GM23248 (cell line): ENCODE data around the gene LYPD3. TPM values are rescaled to one million over a fixed set of nuclear protein-coding genes. Genes with fewer than 3 reads are reported as not detected.
A peak's percentile ranks its signal among the peaks of the same experiment; 100 is the strongest.
"Not testable (repeated sequence)": the region's sequence is repeated elsewhere in the genome, so short reads cannot be mapped to it uniquely, and the experiment has no call there.

Source experiments
- DNase-seq: peaks from one replicate; pipeline ENCODE4 v3.0.0-alpha.2; 2015
- H2AFZ ChIP-seq: fragments of 200-600 bp; sonication (generic); 2 replicates; pipeline ENCODE4 v1.6.1; 2016; ENCODE audit warnings: antibody characterized with exemption
- H3F3A ChIP-seq: fragments of 200-600 bp; sonication (generic); 2 replicates; pipeline ENCODE4 v1.6.1; 2016; ENCODE audit warnings: mild to moderate bottlenecking, antibody characterized with exemption, mixed run types; ENCODE audit not compliant: insufficient read depth
- H3K27ac ChIP-seq: fragments of 200-600 bp; sonication (generic); 2 replicates; pipeline ENCODE4 v1.5.1; 2016; ENCODE audit warnings: mild to moderate bottlenecking
- H3K27me3 ChIP-seq: fragments of 200-600 bp; sonication (generic); replicated peaks from 2 replicates; pipeline ENCODE4 v1.6.1; 2016; ENCODE audit warnings: mild to moderate bottlenecking; ENCODE audit not compliant: insufficient read depth
- H3K36me3 ChIP-seq: fragments of 200-600 bp; sonication (generic); 2 replicates; pipeline ENCODE4 v1.6.1; 2016; ENCODE audit warnings: low read depth, mild to moderate bottlenecking
- H3K4me1 ChIP-seq: fragments of 200-600 bp; sonication (generic); 2 replicates; pipeline ENCODE4 v1.6.1; 2016; ENCODE audit warnings: mild to moderate bottlenecking; ENCODE audit not compliant: insufficient read depth
- H3K4me2 ChIP-seq: fragments of 200-600 bp; sonication (generic); one replicate; pipeline ENCODE4 v1.6.1; 2016; ENCODE audit warnings: mild to moderate bottlenecking; ENCODE audit not compliant: unreplicated experiment
- H3K4me3 ChIP-seq: fragments of 200-600 bp; sonication (generic); 2 replicates; pipeline ENCODE4 v1.5.1; 2016; ENCODE audit warnings: mild to moderate bottlenecking
- H3K79me2 ChIP-seq: fragments of 200-600 bp; sonication (generic); 2 replicates; pipeline ENCODE4 v1.6.1; 2016; ENCODE audit warnings: mild to moderate bottlenecking; ENCODE audit not compliant: insufficient read depth
- H3K9ac ChIP-seq: fragments of 200-600 bp; sonication (generic); 2 replicates; pipeline ENCODE4 v1.6.1; 2016; ENCODE audit warnings: mild to moderate bottlenecking
- H3K9me2 ChIP-seq: fragments of 200-600 bp; sonication (generic); 2 replicates; pipeline ENCODE4 v1.6.1; 2016; ENCODE audit warnings: mixed run types, mild to moderate bottlenecking, moderate library complexity; ENCODE audit not compliant: insufficient read depth
- H3K9me3 ChIP-seq: fragments of 200-600 bp; sonication (generic); one replicate; pipeline ENCODE4 v1.6.1; 2017; ENCODE audit warnings: low read depth
- H4K20me1 ChIP-seq: fragments of 200-600 bp; sonication (generic); 2 replicates; pipeline ENCODE4 v1.6.0; 2016; ENCODE audit not compliant: insufficient read depth
- EZH2 ChIP-seq: fragments of 200-600 bp; sonication (generic); IDR thresholded peaks from 2 replicates; pipeline ENCODE4 v1.6.1; 2018; ENCODE audit warnings: antibody characterized with exemption, mild to moderate bottlenecking; ENCODE audit not compliant: insufficient read depth, poor library complexity, severe bottlenecking
- EZH2phosphoT487 ChIP-seq: fragments of 200-600 bp; sonication (generic); IDR thresholded peaks from 2 replicates; pipeline ENCODE4 v1.6.1; 2018; ENCODE audit warnings: antibody characterized with exemption, moderate library complexity, mild to moderate bottlenecking, low read depth; ENCODE audit not compliant: insufficient read depth
- WGBS, 2 experiments: methylation state at CpG; one replicate each; pipeline ENCODE4 v1.1.6; 2015 to 2017; ENCODE audit warnings: low lambda C conversion rate in 2 of 2, low coverage in 1 of 2; ENCODE audit errors: missing lambda C conversion rate in 2 of 2; 5-methylcytosine and 5-hydroxymethylcytosine counted together
- in situ Hi-C: fragments of 300-500 bp; cut with MboI; formaldehyde crosslinking; loops from 2 replicates; pipeline ENCODE4 v1.15.0; 2020
- polyA plus RNA-seq: library from polyadenylated mRNA; unstranded; fragments of >200 nt; fragmentation: Nextera tagmentation; extraction: Ambion mirVana; gene quantifications from 2 replicates; pipeline ENCODE4 v1.2.1, GENCODE V29; 2016
- total RNA-seq: library from RNA; depleted of rRNA; stranded (reverse); fragments of >200 nt; shearing (Covaris generic); gene quantifications from 2 replicates; pipeline ENCODE4 v1.2.3, GENCODE V29; 2014

The LYPD3 gene
- total and polyA plus RNA-seq, 2 experiments from 2014 or later, result 0.28 TPM; not detected in 1

GRCh38 chr19:43445426-43445825, 20.0 kb downstream of the LYPD3 start:
- no peak overlapping the region for H3K4me3 ChIP-seq
- peaks cover 7% of the 10 kb centered on the region; the same call in 1 of the 2 replicates for H3F3A ChIP-seq
- H3K4me1 ChIP-seq, result peaks cover 4% of the 10 kb centered on the region; the same call in 1 of the 2 replicates
- in situ Hi-C loops, result loop anchor here (5.0 kb wide), 1 partner anchor 72 kb away; no protein-coding TSS in a partner anchor
- H3K27ac ChIP-seq, result no peak overlapping the region
- no peak overlapping the region for H3K4me2 ChIP-seq
- DNase-seq, result no peak
- no peak overlapping the region for H2AFZ ChIP-seq
- no peaks in the 10 kb centered on the region for H3K9me3 ChIP-seq
- 83 to 84% methylated on average over 2 of the region's 2 CpGs for WGBS, 2 experiments
- TF ChIP-seq EZH2, result no peak
- no peaks in the 10 kb centered on the region for H3K9me2 ChIP-seq
- no peaks in the 10 kb centered on the region for H4K20me1 ChIP-seq
- no peaks in the 10 kb centered on the region for H3K79me2 ChIP-seq
- H3K27me3 ChIP-seq, result no peaks in the 10 kb centered on the region
- no peaks in the 10 kb centered on the region for H3K36me3 ChIP-seq
- no peak overlapping the region for H3K9ac ChIP-seq

- peaks cover 7% of the 10 kb centered on the region; the same call in 1 of the 2 replicates for H3F3A ChIP-seq
- no peaks in the 10 kb centered on the region for H3K9me2 ChIP-seq
- H3K9ac ChIP-seq, result no peak overlapping the region
- H2AFZ ChIP-seq, result no peak overlapping the region
- in situ Hi-C loops, result loop anchor here (5.0 kb wide), 1 partner anchor 73 kb away; no protein-coding TSS in a partner anchor
- no peak overlapping the region for H3K27ac ChIP-seq
- DNase-seq, result no peak
- no peaks in the 10 kb centered on the region for H3K27me3 ChIP-seq
- no peaks in the 10 kb centered on the region for H3K36me3 ChIP-seq
- H3K79me2 ChIP-seq, result no peaks in the 10 kb centered on the region
- TF ChIP-seq EZH2 (no peak), EZH2phosphoT487 (no peak)
- no peaks in the 10 kb centered on the region for H4K20me1 ChIP-seq
- H3K9me3 ChIP-seq, result no peaks in the 10 kb centered on the region
- WGBS, 2 experiments, result 89% methylated on average over 15 of the region's 15 CpGs
- H3K4me1 ChIP-seq, result no peaks in the 10 kb centered on the region
- H3K4me3 ChIP-seq, result no peak overlapping the region
- H3K4me2 ChIP-seq, result no peak overlapping the region
Measured at GRCh38 chr19:43444531-43445287, 20.7 kb downstream of the LYPD3 start.

GRCh38 chr19:43444091-43444490, 21.3 kb downstream of the LYPD3 start:
- H3K4me3 ChIP-seq, H3K9me3 ChIP-seq, H2AFZ ChIP-seq, H4K20me1 ChIP-seq, H3F3A ChIP-seq, H3K36me3 ChIP-seq, H3K27ac ChIP-seq, H3K9ac ChIP-seq, in situ Hi-C loops, H3K9me2 ChIP-seq, H3K4me1 ChIP-seq, H3K27me3 ChIP-seq, H3K4me2 ChIP-seq, H3K79me2 ChIP-seq, DNase-seq: not testable (repeated sequence)
- WGBS, 2 experiments, result 91 to 94% methylated on average over 9 of the region's 9 CpGs

GRCh38 chr19:43441716-43442115, 23.7 kb downstream of the LYPD3 start:
- Histone ChIP-seq H2AFZ (no peak overlapping the region), H4K20me1 (no peaks in the 10 kb centered on the region), H3K27me3 (no peaks in the 10 kb centered on the region), H3K9me2 (no peaks in the 10 kb centered on the region), H3K4me3 (no peak overlapping the region), H3K4me1 (peaks cover 9% of the 10 kb centered on the region), H3K4me2 (no peak overlapping the region), H3K9me3 (no peaks in the 10 kb centered on the region), H3F3A (peaks cover 24% of the 10 kb centered on the region), H3K36me3 (no peaks in the 10 kb centered on the region), H3K27ac (no peak overlapping the region), H3K9ac (no peak overlapping the region), H3K79me2 (no peaks in the 10 kb centered on the region)
- in situ Hi-C loops, result no loop called here
- TF ChIP-seq EZH2phosphoT487 (no peak), EZH2 (no peak)
- peak; percentile 37 for DNase-seq
- WGBS, 2 experiments, result 60 to 65% methylated on average over 3 of the region's 3 CpGs

GRCh38 chr19:43439709-43440063, 25.7 kb downstream of the LYPD3 start:
- Histone ChIP-seq H3F3A (peaks cover 24% of the 10 kb centered on the region), H4K20me1 (no peaks in the 10 kb centered on the region), H3K79me2 (no peaks in the 10 kb centered on the region), H3K27ac (peak overlapping the region; percentile 12; the same call in 1 of the 2 replicates), H3K9me2 (no peaks in the 10 kb centered on the region), H3K9me3 (no peaks in the 10 kb centered on the region), H3K4me2 (no peak overlapping the region), H3K4me3 (no peak overlapping the region), H3K4me1 (peaks cover 9% of the 10 kb centered on the region), H3K36me3 (no peaks in the 10 kb centered on the region), H3K9ac (no peak overlapping the region), H2AFZ (no peak overlapping the region), H3K27me3 (no peaks in the 10 kb centered on the region)
- TF ChIP-seq EZH2, result no peak
- no peak for TF ChIP-seq EZH2phosphoT487
- DNase-seq, result no peak
- in situ Hi-C loops, result no loop called here
